Endodermal cell (in vitro differentiated cells): ENCODE data around the gene UBE2K. TPM values are rescaled to one million over a fixed set of nuclear protein-coding genes. Genes with fewer than 3 reads are reported as not detected.
"Not testable (repeated sequence)": the region's sequence is repeated elsewhere in the genome, so short reads cannot be mapped to it uniquely, and the experiment has no call there.

Source experiments
- DNase-seq: peaks from one replicate; pipeline ENCODE4 v3.0.0-alpha.2; 2017
- H3K27ac ChIP-seq: 2 replicates; pipeline ENCODE4 v1.5.1; 2013; ENCODE audit warnings: mild to moderate bottlenecking, low read depth, low read length, moderate library complexity
- H3K27me3 ChIP-seq: 2 replicates; pipeline ENCODE4 v1.6.1; 2013; ENCODE audit warnings: mild to moderate bottlenecking, low read length, moderate library complexity; ENCODE audit not compliant: insufficient read depth, control insufficient read depth, poor library complexity, severe bottlenecking
- H3K36me3 ChIP-seq: 2 replicates; pipeline ENCODE4 v1.7.0; 2013; ENCODE audit warnings: mild to moderate bottlenecking, low read length, moderate library complexity; ENCODE audit not compliant: control insufficient read depth, insufficient read depth
- H3K4me1 ChIP-seq: one replicate; pipeline ENCODE4 v1.7.0; 2013; ENCODE audit warnings: low read length; ENCODE audit not compliant: control insufficient read depth, insufficient read depth
- H3K4me3 ChIP-seq: 2 replicates; pipeline ENCODE4 v1.5.1; 2013; ENCODE audit warnings: mild to moderate bottlenecking, low read length, moderate library complexity
- H3K9ac ChIP-seq: 2 replicates; pipeline ENCODE4 v1.6.1; 2013; ENCODE audit warnings: mild to moderate bottlenecking, low read length, moderate library complexity; ENCODE audit not compliant: poor library complexity, severe bottlenecking; ENCODE audit errors: extremely low read depth
- H3K9me3 ChIP-seq: 2 replicates; pipeline ENCODE4 v1.6.1; 2013; ENCODE audit warnings: mild to moderate bottlenecking, low read length, moderate library complexity; ENCODE audit not compliant: control insufficient read depth
- H3K27ac Mint-ChIP-seq: 2 replicates; pipeline ENCODE4 v1.8.0; 2020; ENCODE audit warnings: mixed read lengths
- H3K27me3 Mint-ChIP-seq: 2 replicates; pipeline ENCODE4 v1.8.0; 2021; ENCODE audit warnings: mild to moderate bottlenecking, mixed read lengths; ENCODE audit not compliant: insufficient read depth
- H3K36me3 Mint-ChIP-seq: 2 replicates; pipeline ENCODE4 v1.8.0; 2020; ENCODE audit warnings: low read depth, mixed read lengths
- H3K4me1 Mint-ChIP-seq: 2 replicates; pipeline ENCODE4 v1.8.0; 2020; ENCODE audit warnings: mixed read lengths
- H3K4me3 Mint-ChIP-seq: 2 replicates; pipeline ENCODE4 v1.8.0; 2020; ENCODE audit warnings: mild to moderate bottlenecking, moderate library complexity, mixed read lengths
- H3K9me3 Mint-ChIP-seq: 2 replicates; pipeline ENCODE4 v1.8.0; 2020; ENCODE audit warnings: mild to moderate bottlenecking, mixed read lengths
- WGBS, 2 experiments: methylation state at CpG; one replicate each; pipeline versions ENCODE4 v1.1.5 to v1.1.7; 2013; ENCODE audit warnings: missing lambda C conversion rate in 2 of 2, mixed read lengths in 1 of 2; ENCODE audit not compliant: insufficient coverage in 1 of 2, insufficient read length in 1 of 2; 5-methylcytosine and 5-hydroxymethylcytosine counted together
- total RNA-seq, 2 donors: library from RNA; stranded (reverse); fragmentation: NEBNext Ultra II Directional in 1 of 2; extraction: Animal tissue kit (Norgen Biotek cat#: 25700) in 1 of 2; gene quantifications; 2 replicates in 1 of 2; 3 replicates in 1 of 2; pipeline ENCODE4 v1.2.1, GENCODE V29; 2021
- TF ChIP-seq, protein P1 (sequence below): fragments of 200-600 bp; sonication (generic); conservative IDR thresholded peaks from 2 replicates; pipeline ENCODE4 v1.5.0; 2021; ENCODE audit warnings: antibody characterized with exemption, mild to moderate bottlenecking

The UBE2K gene
- total RNA-seq, 2 donors from 2014 or later: 139 to 143 TPM

GRCh38 chr4:39719804-39720580 is 22.1 kb downstream of the UBE2K start:
- H3K36me3 Mint-ChIP-seq: peaks cover 34% of the 10 kb centered on the region

DNA sequence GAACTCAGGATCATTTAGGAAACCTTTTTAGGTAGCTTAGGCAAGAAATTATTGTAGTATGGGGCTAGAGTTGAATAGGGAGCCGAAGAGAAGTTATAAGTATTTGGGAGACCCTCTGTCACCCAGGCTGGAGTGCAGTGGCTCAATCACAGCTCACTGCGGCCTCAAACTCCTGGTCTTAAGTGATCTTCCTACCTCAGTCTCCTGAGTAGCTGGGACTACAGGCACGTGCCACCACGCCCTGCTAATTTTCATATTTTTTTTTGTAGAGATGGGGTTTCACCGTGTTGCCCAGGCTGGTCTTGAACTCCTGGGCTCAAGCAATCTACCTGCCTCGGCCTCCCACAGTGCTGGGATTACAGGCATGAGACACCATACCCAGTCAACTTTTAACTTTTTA is 23.3 kb downstream of the UBE2K start:
- H3K9me3 ChIP-seq, H3K27me3 ChIP-seq, H3K9me3 Mint-ChIP-seq, H3K4me3 Mint-ChIP-seq, H3K4me1 ChIP-seq, H3K9ac ChIP-seq, DNase-seq, H3K27me3 Mint-ChIP-seq, H3K27ac ChIP-seq, H3K4me3 ChIP-seq: not testable (repeated sequence)
- 92 to 94% methylated on average over 4 to 6 of the region's 6 CpGs for WGBS, 2 experiments
- H3K27ac Mint-ChIP-seq: peak overlapping the region; percentile 11
- peaks cover 30% of the 10 kb centered on the region for H3K36me3 Mint-ChIP-seq
- H3K4me1 Mint-ChIP-seq: peaks cover 14% of the 10 kb centered on the region
- peaks cover 16% of the 10 kb centered on the region for H3K36me3 ChIP-seq

More at GRCh38 chr4:39719804-39720580, 22.1 kb downstream of the UBE2K start:
- Mint-ChIP-seq H3K4me3 (no peak overlapping the region), H3K9me3 (peaks cover 9% of the 10 kb centered on the region), H3K4me1 (peaks cover 10% of the 10 kb centered on the region), H3K27ac (peak overlapping the region; percentile 6), H3K27me3 (no peaks in the 10 kb centered on the region)
- Histone ChIP-seq H3K9ac (no peak overlapping the region), H3K27me3 (no peaks in the 10 kb centered on the region), H3K4me3 (no peak overlapping the region), H3K4me1 (no peaks in the 10 kb centered on the region), H3K36me3 (peaks cover 9% of the 10 kb centered on the region), H3K27ac (no peak overlapping the region), H3K9me3 (peaks cover 5% of the 10 kb centered on the region)
- TF ChIP-seq, protein P1, sequence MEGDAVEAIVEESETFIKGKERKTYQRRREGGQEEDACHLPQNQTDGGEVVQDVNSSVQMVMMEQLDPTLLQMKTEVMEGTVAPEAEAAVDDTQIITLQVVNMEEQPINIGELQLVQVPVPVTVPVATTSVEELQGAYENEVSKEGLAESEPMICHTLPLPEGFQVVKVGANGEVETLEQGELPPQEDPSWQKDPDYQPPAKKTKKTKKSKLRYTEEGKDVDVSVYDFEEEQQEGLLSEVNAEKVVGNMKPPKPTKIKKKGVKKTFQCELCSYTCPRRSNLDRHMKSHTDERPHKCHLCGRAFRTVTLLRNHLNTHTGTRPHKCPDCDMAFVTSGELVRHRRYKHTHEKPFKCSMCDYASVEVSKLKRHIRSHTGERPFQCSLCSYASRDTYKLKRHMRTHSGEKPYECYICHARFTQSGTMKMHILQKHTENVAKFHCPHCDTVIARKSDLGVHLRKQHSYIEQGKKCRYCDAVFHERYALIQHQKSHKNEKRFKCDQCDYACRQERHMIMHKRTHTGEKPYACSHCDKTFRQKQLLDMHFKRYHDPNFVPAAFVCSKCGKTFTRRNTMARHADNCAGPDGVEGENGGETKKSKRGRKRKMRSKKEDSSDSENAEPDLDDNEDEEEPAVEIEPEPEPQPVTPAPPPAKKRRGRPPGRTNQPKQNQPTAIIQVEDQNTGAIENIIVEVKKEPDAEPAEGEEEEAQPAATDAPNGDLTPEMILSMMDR: no peak
- no peak for DNase-seq

- peaks cover 14% of the 10 kb centered on the region for H3K4me1 Mint-ChIP-seq
- H3K27ac ChIP-seq: no peak overlapping the region
- no peaks in the 10 kb centered on the region for H3K27me3 Mint-ChIP-seq
- H3K4me1 ChIP-seq: no peaks in the 10 kb centered on the region
- peaks cover 16% of the 10 kb centered on the region for H3K36me3 ChIP-seq
- H3K4me3 Mint-ChIP-seq: no peak overlapping the region
- H3K27me3 ChIP-seq: no peaks in the 10 kb centered on the region
- 60 to 91% methylated on average over 1 to 5 of the region's 7 CpGs for WGBS, 2 experiments
- no peak overlapping the region for H3K9ac ChIP-seq
- peaks cover 31% of the 10 kb centered on the region for H3K36me3 Mint-ChIP-seq
- no peak overlapping the region for H3K4me3 ChIP-seq
- TF ChIP-seq, protein P1: no peak
- DNase-seq: no peak
- H3K9me3 ChIP-seq: peaks cover 5% of the 10 kb centered on the region
- no peak overlapping the region for H3K27ac Mint-ChIP-seq
- H3K9me3 Mint-ChIP-seq: peaks cover 9% of the 10 kb centered on the region
These were observed 23.9 kb downstream of the UBE2K start for GRCh38 chr4:39721788-39722187.
